Hematopoietic multipotent progenitor cell treated with erythropoietin and hydrocortisone succinate and interleukin-3 and kit ligand, for 6 days (in vitro differentiated cells): Measurements from ENCODE around the gene MRC1.

Experiments
- DNase-seq: peaks from one replicate; pipeline ENCODE4 v3.0.0-alpha.2; 2015

MRC1 gene

DNA sequence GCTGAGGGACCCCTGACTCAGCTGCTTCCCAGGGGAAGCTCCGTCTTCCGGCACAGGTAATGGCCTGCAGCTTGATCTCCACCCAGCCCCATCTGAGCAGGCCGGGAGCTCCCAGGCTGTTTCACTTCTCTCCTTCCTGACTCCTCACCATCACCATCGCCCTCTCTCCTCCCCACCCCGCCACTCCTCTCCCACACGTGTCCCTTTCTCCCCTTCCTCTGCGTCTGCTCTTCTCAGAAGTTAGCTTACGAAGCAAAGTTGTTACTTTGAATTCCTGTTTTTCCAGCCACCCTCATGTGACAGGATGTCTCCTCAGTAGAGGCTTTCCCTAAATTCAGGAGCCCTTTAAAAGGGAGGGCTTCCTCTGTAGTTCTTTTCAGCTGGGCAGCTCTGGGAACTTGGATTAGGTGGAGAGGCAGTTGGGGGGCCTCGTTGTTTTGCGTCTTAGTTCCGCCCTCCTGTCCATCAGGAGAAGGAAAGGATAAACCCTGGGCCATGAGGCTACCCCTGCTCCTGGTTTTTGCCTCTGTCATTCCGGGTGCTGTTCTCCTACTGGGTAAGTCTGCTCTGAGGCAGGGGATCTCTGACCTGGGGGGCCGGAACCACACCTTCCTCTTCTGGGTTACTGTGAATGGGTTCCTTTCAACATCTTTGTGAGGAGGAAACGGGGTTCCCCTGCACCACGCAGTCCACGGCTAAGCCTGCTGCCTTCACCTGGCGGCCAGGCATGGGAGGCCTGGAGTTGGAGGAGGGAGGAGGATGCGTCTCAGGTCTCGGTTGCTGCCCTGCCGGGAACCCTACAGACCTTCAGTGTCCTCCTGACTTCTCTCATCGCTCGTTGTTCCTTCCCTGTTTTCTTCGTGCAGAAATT, at the start of gene MRC1:
Gene MRC1, plus strand, starts transcription at position 378 of the 871 bp plus-strand sequence. Its CDS starts 118 bp downstream, at position 496.
- DNase-seq = no peak

DNA sequence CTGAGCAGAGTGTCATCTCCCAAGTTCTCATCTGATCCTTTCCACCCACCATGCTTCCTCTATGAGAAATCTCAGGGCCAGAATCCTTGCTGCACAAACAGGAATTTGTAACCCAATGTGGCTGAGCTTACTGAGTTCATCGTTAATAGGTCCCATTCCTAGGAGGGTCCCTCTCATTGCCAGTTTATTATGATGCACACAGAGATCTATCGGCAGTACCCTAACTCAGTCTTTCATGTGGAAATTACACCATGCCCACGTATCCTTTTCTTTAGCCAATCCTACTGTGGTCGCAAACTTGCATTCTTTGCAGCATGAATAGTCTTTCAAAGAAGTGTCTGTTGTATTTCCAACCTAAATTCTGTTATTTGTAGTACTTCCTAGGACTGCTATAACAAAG, 45.0 kb upstream of the MRC1 start:
- no peak for DNase-seq

DNA sequence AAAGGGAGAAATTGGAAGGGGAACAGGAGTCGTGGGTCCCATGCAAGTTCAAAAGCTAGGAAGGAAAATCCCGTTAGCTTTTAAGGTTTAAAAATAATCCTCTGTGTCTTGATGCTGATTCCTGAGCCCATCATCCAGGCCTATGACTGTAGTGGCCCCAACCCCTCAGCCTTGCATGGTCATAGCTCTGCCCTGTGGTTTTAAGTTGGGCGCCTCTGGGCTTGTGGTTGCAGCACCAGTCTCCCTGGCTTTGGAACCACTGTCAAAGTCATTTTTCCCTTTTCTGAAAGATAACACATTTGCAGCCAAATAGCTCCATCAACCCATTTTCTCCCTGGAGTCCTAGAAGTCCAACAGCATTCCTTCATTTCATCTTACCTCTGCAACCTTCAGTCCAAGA, 43.5 kb upstream of the MRC1 start:
- DNase-seq = no peak

DNA sequence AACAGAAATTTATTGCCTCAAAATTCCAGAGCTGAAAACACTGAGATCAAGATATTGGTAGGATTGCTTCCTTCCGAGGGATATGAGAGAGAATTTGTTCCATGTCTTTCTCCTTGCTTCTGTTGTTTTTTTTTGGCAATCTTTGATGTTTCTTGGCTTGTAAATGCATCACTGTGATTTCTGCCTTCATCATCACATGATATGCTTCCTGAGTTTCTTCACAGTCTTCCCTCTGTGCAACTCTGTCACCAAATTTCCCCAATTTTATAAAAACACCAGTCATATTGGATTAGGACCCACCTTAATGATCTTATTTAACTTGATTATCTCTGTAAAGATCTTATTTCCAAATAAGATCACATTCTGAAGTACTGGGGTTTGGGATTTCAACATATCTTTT, 42.4 kb upstream of the MRC1 start:
- no peak for DNase-seq

DNA sequence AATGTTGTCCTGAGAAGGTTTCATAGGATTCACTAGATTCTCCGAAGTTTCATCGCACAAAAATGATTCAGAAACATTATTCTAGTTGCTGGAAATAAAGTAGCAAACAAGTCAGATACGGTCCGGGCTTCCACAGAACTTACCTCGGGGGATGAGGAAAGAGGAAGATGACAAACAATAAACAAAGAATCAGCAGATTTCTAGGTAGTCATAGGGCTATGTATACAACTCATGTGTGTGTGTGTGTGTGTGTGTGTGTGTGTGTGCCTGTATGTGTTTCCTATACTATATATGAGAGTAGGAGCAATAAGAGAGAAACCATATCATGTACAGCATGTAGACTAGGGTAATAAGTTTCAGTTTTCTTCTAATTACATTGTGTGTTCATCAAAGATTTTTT, 40.7 kb upstream of the MRC1 start:
- no peak for DNase-seq

DNA sequence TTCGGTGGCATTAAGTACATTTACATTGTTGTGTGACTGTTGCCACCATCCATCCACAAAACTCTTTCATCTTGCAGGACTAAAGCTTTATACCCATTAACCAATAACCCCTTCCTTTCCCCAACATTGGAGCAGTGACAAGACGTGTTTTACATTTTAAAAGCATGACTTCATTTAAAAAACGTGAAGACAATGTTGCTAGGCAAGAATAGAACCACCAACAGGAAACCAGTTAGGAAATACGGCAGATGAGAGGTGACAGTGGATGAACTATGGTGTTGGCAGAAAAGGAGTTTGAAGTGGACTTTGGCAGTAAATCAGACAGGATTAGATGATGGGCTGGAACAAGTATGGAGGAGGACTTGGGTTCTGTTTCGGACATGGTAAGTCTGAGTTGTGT, 40.2 kb upstream of the MRC1 start:
- no peak for DNase-seq

DNA sequence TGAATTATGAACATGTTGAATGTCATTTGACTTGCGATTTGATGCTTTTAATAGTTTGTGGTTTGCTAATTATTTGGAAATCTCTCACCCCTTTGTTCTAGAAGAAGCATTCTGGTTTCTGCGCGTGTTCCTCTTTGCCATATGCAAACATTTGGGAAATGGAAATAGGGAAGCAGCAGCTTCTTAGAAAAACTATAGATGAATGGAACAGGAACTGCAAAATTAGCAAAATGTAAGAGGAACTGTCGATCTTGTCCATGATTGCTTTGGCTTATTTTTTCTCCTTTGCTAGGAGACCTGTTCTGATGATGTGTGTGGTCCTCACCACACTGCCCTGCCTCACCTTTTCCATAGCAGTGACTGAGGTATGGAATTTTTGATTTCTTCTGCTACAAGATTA, 38.1 kb upstream of the MRC1 start:
- no peak for DNase-seq

DNA sequence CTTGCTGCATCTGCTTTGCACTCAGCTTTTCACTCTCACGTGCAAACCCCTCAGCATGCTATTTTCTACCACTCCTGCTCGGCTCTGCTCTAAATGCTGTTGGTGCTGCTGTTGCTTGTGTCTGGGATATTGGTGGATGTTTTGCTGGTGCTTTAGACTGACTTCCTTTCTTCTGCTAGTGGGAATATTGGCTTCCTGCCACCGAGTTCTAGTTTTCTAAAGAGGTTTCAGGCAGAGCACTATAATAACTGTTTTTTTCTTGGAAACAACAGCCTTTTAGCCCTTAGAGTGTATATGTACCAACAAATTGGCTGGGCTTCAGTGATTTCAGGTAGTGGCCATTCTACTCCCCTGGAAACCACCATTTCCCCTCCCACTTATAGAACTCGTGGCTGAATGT, 29.4 kb upstream of the MRC1 start:
- no peak for DNase-seq

DNA sequence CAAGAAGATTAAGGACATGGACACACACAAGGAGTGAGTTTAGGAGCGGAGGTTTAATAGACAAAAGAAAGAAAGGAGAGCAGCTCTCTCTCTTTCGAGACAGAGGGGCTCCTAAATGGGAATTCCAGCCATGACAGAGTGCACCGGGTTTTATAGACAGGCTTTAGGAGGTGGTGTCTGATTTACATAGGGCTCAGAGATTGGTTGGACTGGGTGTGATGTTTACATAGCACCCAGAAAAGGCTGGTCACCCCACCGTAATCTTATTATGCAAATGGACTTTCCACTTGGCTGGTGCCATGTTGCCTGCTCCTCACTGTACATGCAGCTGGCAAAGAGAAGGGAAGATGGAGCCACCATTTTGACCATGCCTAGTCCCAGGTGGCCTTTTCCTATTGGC, 28.4 kb upstream of the MRC1 start:
- no peak for DNase-seq

DNA sequence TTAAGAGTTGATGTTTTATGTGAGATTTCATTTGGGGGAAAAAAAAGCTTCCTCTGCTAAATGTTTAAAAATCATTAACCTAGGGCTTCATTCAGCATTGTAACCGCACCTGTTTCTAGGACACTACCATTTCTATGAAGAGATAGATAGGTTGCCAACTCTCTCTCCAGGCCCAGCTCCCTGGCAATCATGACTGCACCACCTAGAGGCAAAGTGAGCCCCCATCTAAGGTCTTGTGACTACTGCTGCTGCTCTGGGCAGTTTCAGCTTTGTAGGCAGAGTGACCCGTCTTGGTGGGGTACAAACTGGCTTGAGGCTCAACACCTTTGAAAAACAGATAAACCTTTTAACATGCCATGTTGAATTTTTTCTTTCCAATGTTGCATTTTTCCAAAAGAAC, 27.3 kb upstream of the MRC1 start:
- DNase-seq = peak; percentile 33

DNA sequence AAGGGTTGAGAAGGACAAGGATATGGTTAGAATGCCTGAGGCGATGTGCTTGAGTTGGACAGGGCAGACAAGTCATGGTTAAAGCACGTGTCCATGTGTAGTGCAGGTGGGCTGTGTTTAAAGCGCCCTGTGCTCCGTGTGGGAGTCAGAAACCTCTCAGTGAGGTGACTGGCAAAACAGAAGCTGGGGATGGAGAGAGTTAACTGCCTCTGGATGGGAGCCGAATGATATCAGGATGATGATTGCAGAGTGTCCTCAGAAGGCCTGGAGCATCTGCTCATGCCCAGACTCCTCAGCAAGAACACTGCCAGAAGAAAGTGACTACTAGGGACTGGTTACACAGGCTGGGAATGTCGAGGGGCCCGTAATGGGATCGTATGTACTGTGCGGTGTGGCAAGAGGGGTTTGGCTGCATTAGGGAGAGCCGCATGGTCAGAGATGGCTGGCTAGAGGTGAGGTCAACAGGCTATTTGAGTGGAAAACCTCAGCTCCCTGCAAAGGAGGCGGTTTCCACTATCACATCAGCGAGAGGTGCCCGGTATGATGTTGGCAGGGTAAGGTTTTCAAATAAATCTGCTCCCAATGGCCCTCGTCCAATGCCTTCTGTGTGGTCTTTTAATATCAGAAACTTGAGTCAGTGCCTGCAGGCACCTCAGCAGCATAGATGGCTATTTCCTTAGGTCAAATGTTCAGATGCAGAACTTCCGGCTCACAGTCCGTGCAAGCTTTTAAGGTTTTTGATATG, 26.1 kb upstream of the MRC1 start:
- no peak for DNase-seq

DNA sequence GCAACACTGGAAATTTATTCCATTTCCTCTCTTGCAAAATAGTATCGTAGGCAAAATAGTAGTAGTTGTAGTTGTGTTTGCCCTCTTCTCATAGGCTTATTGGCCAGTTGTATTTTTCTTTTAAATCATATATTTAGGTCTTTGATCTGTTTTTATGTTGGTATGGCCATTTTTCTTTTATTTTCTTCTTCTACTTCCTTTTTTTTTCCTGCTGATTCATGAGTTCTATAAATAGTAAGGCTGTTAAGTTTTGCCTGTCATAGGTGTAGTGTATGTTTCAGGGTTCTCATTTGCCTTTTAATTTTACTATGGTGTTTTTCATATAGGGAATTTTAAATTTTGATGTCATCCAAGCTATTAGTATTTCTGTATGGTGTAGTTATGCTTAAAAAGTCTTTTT, 25.4 kb upstream of the MRC1 start:
- DNase-seq = peak; percentile 20

DNA sequence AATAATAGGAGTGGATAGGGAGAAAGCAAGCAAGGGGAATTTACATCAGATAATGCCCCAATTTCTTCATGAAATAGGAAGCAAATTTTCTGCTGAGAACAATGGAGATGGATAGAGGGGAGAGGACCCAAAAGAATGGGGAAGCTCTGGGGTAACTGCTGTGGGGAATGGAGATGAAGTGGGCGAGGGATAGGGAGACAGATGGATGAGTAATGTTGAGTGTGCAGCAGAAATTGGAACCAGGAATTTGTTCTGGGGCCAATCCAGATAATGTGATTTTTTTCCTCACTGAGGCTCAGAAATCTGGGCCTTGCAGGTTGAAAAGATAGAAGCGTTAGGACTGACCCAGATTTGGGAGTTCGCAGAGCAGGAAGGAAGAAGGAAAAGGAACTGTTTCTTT, 24.5 kb upstream of the MRC1 start:
- DNase-seq = no peak

DNA sequence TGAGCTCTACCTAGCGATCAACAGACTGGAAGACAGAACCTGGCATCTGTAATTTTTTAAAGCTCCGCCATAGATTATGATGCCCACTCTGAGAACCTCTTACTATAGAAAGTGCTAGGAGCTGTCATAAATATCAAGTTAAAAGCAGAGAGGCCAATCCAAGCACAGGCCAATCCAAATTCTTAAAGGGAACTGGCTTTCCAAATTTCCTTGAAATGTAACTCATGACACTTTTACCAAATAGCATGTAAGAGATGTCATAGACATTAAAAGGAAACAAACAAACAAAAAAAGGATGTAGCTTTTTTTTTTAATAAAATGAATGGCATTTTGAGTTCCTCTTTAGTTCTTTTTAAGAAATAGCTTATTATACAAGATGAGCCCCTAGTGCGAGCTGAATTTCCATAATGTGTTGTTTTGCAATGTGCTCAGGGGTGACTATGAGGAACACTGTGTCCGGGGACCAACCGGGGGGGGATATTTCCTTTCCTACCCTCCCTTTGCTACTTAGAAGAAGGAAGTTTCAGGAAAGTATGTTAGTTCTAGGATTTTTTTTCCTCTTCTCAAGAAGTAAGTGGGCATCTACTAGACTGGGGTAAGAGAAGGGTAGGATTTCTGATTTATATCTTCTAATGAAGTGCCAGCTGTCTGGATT, 23.7 kb upstream of the MRC1 start:
- DNase-seq = no peak

DNA sequence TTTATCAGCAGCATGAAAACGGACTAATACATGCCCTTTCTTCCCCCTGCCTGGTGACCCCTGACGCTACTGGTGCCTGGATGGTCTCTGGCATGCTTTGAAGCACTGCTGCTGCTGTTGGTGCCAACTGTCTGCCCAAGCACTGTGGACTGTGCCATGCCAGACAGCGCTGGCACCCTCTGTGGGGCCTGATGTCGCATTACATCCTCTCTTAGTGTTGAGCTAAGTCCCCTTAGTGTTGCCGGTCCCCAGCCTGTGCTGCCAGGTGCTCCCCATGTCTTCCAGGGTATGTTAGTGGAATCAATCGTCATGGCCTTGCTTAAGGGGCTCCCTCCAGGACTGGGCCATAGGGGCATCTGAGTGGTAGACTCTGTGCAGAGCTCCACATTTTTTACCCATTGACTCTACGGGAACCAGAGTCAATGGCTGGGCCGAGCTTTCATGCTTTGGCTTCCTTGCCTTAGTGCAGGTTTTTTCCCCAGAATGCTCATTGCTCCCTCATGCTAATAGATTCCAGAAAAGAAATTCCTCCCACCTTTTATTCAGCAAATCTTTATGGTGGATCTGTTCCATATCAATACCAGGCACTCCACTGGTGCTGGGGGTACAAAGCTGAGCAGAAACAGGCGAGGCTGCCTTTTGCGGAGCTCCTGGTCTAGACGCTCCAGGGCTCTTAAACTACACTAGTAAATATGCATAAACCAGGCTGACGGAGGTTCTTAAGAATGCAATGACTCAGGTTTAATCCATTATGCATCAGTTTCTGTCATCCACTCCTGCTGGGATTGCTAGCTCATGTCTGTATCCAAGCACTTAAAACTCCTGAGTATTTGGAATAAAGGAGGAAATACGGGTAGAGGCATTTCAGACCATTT, 21.8 kb upstream of the MRC1 start:
- DNase-seq = no peak

DNA sequence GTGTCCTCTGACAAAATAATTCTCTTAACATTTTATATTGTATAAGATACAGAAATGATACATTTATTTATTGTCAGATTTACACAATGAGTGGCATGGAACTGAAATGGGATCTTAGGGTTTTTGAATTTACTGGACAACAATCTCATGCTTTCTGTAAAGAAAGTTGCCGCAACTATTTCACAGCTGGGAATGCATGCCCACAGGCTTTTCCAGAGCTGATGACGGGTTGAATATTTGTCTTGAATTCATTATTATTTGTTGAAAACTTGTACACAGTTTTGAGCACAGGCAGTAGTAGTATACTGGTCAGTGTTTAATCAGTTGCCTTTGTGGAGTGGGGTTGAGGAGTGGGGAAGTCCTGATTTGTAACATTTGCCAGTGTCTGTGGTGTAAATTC, 20.5 kb upstream of the MRC1 start:
- no peak for DNase-seq

DNA sequence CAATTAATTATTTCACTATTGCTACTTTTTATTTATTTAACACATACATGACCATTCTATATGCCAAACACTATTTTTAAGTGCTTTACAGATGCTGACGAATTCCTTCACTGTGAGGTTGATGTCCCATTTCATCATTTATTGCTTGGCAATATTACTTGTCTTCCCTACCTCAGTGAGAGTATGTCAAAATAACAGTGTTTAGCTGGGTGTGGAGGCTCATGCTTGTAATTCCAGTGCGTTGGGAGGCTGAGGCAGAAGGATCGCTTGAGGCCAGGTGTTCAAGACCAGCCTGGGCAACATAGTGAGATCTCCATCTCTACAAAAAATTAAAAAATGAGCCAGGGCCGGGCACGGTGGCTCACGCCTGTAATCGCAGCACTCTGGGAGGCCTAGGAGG, 19.8 kb upstream of the MRC1 start:
- DNase-seq = no peak

DNA sequence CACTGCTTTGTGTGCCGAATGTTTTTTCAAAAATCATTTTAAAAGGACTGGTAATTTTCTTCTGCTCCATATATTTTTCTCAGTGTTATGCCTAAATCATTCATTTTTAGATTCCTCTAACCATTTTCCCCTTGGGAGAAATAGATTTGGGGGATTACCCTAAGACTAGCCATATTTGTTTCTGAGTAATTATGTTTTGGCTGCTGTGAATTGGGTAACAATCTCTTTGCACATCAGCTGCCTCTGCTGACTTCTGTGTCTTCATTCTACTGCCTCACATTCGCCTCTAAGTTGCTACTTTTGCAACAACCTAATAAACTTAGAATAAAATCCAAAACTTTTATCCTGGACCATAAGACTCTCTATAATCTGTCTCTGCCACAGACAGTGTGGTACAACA, 18.5 kb upstream of the MRC1 start:
- DNase-seq = no peak

DNA sequence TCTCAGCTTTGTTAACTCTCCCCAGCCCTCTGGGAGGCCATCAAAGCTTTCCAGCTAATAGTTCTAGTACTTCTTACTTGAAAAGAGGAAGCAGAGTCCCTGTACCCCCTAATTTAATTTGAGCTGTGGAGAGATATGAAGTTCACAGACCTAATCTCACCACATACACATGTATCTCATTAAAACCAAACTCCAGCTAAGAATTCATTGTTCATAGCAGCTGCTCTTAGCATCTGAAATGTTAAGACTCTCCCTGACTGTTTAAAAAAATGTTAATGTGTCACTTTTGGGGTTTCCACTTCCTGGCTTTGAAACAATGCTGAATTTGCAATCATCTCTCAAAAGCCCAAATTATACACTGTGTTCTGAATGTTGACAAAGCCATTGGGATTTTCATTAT, 16.2 kb upstream of the MRC1 start:
- peak; percentile 58 for DNase-seq

DNA sequence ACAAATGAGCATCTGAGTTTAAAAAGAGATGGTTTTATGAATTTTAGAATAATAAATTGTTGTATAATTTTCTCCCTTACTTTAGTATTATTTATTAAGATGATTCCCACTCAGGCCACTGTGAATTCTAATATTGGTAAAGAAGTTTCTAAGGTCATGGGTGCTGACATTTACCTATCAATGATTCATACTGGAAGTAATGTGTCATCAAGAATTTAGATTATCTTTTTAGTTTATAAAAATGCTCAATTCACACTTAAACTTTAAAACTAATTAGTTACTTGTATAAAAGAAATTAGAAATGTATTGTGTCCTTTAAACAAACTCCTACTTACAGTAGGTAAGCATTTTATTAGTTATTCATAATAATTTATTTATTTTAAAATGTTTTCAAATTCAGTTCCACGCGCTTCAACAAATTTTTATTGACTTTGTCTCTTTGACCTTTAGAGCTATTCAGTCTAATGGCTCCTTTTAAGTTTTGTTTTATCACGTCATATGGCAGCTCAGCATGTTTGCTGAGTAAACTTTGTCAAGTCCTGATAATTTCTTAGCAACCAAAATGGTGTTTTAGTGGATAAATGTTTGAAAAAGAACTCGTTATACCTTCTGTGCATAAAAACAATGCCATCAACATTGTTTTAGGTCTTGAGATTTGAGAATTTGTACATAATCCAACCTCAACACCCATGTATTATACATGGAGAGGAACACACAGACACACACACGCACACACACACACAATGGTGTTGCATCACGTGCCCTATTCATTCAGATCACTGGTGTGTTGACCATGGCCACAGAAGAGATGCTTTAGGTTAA, 15.1 kb upstream of the MRC1 start:
- DNase-seq = no peak

DNA sequence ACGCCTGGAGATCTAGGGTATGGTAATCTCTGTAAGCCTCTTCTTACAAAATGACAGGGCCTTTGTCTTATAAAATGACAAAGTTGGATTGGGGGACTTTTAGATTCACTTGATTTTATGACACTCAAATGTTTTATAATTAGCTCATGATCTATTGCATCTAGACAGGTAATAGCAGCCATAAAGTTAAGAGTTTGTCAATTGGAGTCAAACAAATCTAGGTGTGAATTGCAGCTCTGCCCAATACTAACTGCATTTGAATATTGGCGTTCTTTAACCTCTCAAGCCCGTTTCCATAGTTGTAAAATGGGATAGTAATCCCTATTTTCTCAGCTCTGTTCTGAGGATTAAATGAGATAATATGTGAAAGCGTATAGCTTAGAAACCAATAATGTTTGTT, 14.1 kb upstream of the MRC1 start:
- no peak for DNase-seq
